Measurements from ENCODE around the gene SDR9C7. TPM values are rescaled to one million over a fixed set of nuclear protein-coding genes. Genes with fewer than 3 reads are reported as not detected.
"Not testable (repeated sequence)": the region's sequence is repeated elsewhere in the genome, so short reads cannot be mapped to it uniquely, and the experiment has no call there.

Gene SDR9C7
- total RNA-seq, result not detected

- Mint-ChIP-seq H3K27me3 (ENCODE audit: low read depth) (peaks cover 3% of the 10 kb centered on the region), H3K4me1 (ENCODE audit: low read depth) (peaks cover 3% of the 10 kb centered on the region), H3K4me3 (no peak within 1 kb of the TSS), H3K36me3 (ENCODE audit: insufficient read depth) (no peaks in the 10 kb centered on the region), H3K9me3 (no peaks in the 10 kb centered on the region)
- no peak for ATAC-seq
- no peak for DNase-seq
Observed at GRCh38 chr12:56933826-56934625, at the start of gene SDR9C7. TSS of gene SDR9C7 (minus strand) at chr12:56934408. CDS start at chr12:56934261, 147 bp downstream.

GRCh38 chr12:56983386-56983785, 49.2 kb upstream of the SDR9C7 start:
- DNase-seq, result no peak
- Mint-ChIP-seq H3K27me3 (ENCODE audit: low read depth) (no peaks in the 10 kb centered on the region), H3K4me3 (no peak overlapping the region), H3K9me3 (no peaks in the 10 kb centered on the region), H3K4me1 (ENCODE audit: low read depth) (peaks cover 5% of the 10 kb centered on the region), H3K36me3 (ENCODE audit: insufficient read depth) (no peaks in the 10 kb centered on the region)
- no peak for ATAC-seq

- not testable (repeated sequence) for H3K27me3 Mint-ChIP-seq (ENCODE audit: low read depth); H3K4me1 Mint-ChIP-seq (ENCODE audit: low read depth); H3K4me3 Mint-ChIP-seq; H3K36me3 Mint-ChIP-seq (ENCODE audit: insufficient read depth); DNase-seq; H3K9me3 Mint-ChIP-seq; ATAC-seq
Observed at GRCh38 chr12:56982578-56983236, 48.5 kb upstream of the SDR9C7 start.

GRCh38 chr12:56980941-56981530, 46.8 kb upstream of the SDR9C7 start:
- no peaks in the 10 kb centered on the region for H3K27me3 Mint-ChIP-seq (ENCODE audit: low read depth)
- H3K36me3 Mint-ChIP-seq (ENCODE audit: insufficient read depth), result no peaks in the 10 kb centered on the region
- no peaks in the 10 kb centered on the region for H3K4me1 Mint-ChIP-seq (ENCODE audit: low read depth)
- DNase-seq (no peak), ATAC-seq (no peak)
- no peaks in the 10 kb centered on the region for H3K9me3 Mint-ChIP-seq
- H3K4me3 Mint-ChIP-seq, result no peak overlapping the region

GRCh38 chr12:56980268-56980667, 46.1 kb upstream of the SDR9C7 start:
- ATAC-seq (no peak), DNase-seq (no peak)
- H3K27me3 Mint-ChIP-seq (ENCODE audit: low read depth), result no peaks in the 10 kb centered on the region
- no peaks in the 10 kb centered on the region for H3K4me1 Mint-ChIP-seq (ENCODE audit: low read depth)
- H3K36me3 Mint-ChIP-seq (ENCODE audit: insufficient read depth), result no peaks in the 10 kb centered on the region
- no peaks in the 10 kb centered on the region for H3K9me3 Mint-ChIP-seq
- H3K4me3 Mint-ChIP-seq, result no peak overlapping the region

GRCh38 chr12:56979628-56980027, 45.4 kb upstream of the SDR9C7 start:
- Mint-ChIP-seq H3K4me1 (ENCODE audit: low read depth) (no peaks in the 10 kb centered on the region), H3K4me3 (no peak overlapping the region), H3K9me3 (no peaks in the 10 kb centered on the region), H3K27me3 (ENCODE audit: low read depth) (no peaks in the 10 kb centered on the region), H3K36me3 (ENCODE audit: insufficient read depth) (no peaks in the 10 kb centered on the region)
- ATAC-seq, result no peak
- no peak for DNase-seq

- Mint-ChIP-seq H3K27me3 (ENCODE audit: low read depth) (no peaks in the 10 kb centered on the region), H3K4me1 (ENCODE audit: low read depth) (no peaks in the 10 kb centered on the region)
Observed at GRCh38 chr12:56978397-56979138, 44.4 kb upstream of the SDR9C7 start.

GRCh38 chr12:56977361-56977760, 43.2 kb upstream of the SDR9C7 start:
- DNase-seq; ATAC-seq; H3K9me3 Mint-ChIP-seq; H3K4me3 Mint-ChIP-seq; H3K36me3 Mint-ChIP-seq (ENCODE audit: insufficient read depth); H3K27me3 Mint-ChIP-seq (ENCODE audit: low read depth); H3K4me1 Mint-ChIP-seq (ENCODE audit: low read depth): not testable (repeated sequence)

More at GRCh38 chr12:56978397-56979138, 44.4 kb upstream of the SDR9C7 start:
- no peak for DNase-seq
- Mint-ChIP-seq H3K4me3 (no peak overlapping the region), H3K36me3 (ENCODE audit: insufficient read depth) (no peaks in the 10 kb centered on the region), H3K9me3 (no peaks in the 10 kb centered on the region)
- no peak for ATAC-seq

- not testable (repeated sequence) for H3K36me3 Mint-ChIP-seq (ENCODE audit: insufficient read depth); H3K27me3 Mint-ChIP-seq (ENCODE audit: low read depth); H3K4me3 Mint-ChIP-seq; ATAC-seq; DNase-seq; H3K4me1 Mint-ChIP-seq (ENCODE audit: low read depth); H3K9me3 Mint-ChIP-seq
Observed at GRCh38 chr12:56974224-56974623, 40.0 kb upstream of the SDR9C7 start.

GRCh38 chr12:56968910-56969309, 34.7 kb upstream of the SDR9C7 start:
- H3K36me3 Mint-ChIP-seq (ENCODE audit: insufficient read depth); H3K27me3 Mint-ChIP-seq (ENCODE audit: low read depth); H3K9me3 Mint-ChIP-seq; DNase-seq; H3K4me1 Mint-ChIP-seq (ENCODE audit: low read depth); ATAC-seq; H3K4me3 Mint-ChIP-seq: not testable (repeated sequence)

GRCh38 chr12:56965997-56966642, 31.9 kb upstream of the SDR9C7 start:
- H3K9me3 Mint-ChIP-seq; ATAC-seq; H3K27me3 Mint-ChIP-seq (ENCODE audit: low read depth); H3K4me1 Mint-ChIP-seq (ENCODE audit: low read depth); DNase-seq; H3K4me3 Mint-ChIP-seq; H3K36me3 Mint-ChIP-seq (ENCODE audit: insufficient read depth): not testable (repeated sequence)

GRCh38 chr12:56965124-56965523, 30.9 kb upstream of the SDR9C7 start:
- not testable (repeated sequence) for H3K4me1 Mint-ChIP-seq (ENCODE audit: low read depth); H3K9me3 Mint-ChIP-seq; ATAC-seq; H3K36me3 Mint-ChIP-seq (ENCODE audit: insufficient read depth); DNase-seq; H3K27me3 Mint-ChIP-seq (ENCODE audit: low read depth); H3K4me3 Mint-ChIP-seq

- DNase-seq; H3K4me1 Mint-ChIP-seq (ENCODE audit: low read depth); H3K36me3 Mint-ChIP-seq (ENCODE audit: insufficient read depth); H3K27me3 Mint-ChIP-seq (ENCODE audit: low read depth); H3K9me3 Mint-ChIP-seq; ATAC-seq; H3K4me3 Mint-ChIP-seq: not testable (repeated sequence)
Observed at GRCh38 chr12:56963557-56963956, 29.3 kb upstream of the SDR9C7 start.

- H3K27me3 Mint-ChIP-seq (ENCODE audit: low read depth); H3K4me3 Mint-ChIP-seq; ATAC-seq; DNase-seq; H3K4me1 Mint-ChIP-seq (ENCODE audit: low read depth); H3K36me3 Mint-ChIP-seq (ENCODE audit: insufficient read depth); H3K9me3 Mint-ChIP-seq: not testable (repeated sequence)
Observed at GRCh38 chr12:56962247-56962646, 28.0 kb upstream of the SDR9C7 start.
